K562 (cell line): ENCODE results near the gene ANO9. TPM values are rescaled to one million over a fixed set of nuclear protein-coding genes. Genes with fewer than 3 reads are reported as not detected.
A peak's percentile ranks its signal among the peaks of the same experiment; 100 is the strongest.

Experiments
- ADNP ChIP-seq: fragments of 200-800 bp; sonication (Bioruptor generic); IDR thresholded peaks from 2 replicates; pipeline ENCODE4 v1.6.1; 2016; ENCODE audit warnings: missing genetic modification characterization, missing compliant biosample characterization
- CHCHD3 ChIP-seq: fragments of 250-450 bp; sonication (Bioruptor Pico); IDR thresholded peaks from 2 replicates; pipeline ENCODE4 v2.1.2; 2022; ENCODE audit warnings: mild to moderate bottlenecking
- NONO ChIP-seq, 2 experiments: fragments of 200-400 bp in 1 of 2; fragments of 450-650 bp in 1 of 2; formaldehyde crosslinking in 1 of 2; IDR thresholded peaks; 2 replicates each; pipeline ENCODE4 v1.6.1; 2017; ENCODE audit warnings: low read depth in 2 of 2, mild to moderate bottlenecking in 2 of 2, moderate library complexity in 2 of 2, low read length in 1 of 2
- NR2C1 ChIP-seq, 2 experiments: fragments of 450-650 bp; IDR thresholded peaks; 2 replicates each; pipeline ENCODE4 v1.6.1; 2017; ENCODE audit warnings: mild to moderate bottlenecking in 2 of 2, antibody characterized with exemption in 1 of 2, inconsistent platforms in 1 of 2, missing compliant biosample characterization in 1 of 2, missing genetic modification characterization in 1 of 2
- PHF8 ChIP-seq: fragments of 200-600 bp; sonication (generic); IDR thresholded peaks from 2 replicates; pipeline ENCODE4 v1.6.1; 2012; ENCODE audit warnings: mixed run types, mild to moderate bottlenecking, inconsistent platforms, low read length, moderate library complexity, borderline replicate concordance
- SIN3A ChIP-seq, 2 experiments: fragments of 150-350 bp in 1 of 2; IDR thresholded peaks; 2 replicates each; pipeline ENCODE4 v1.6.1; 2011 to 2016; ENCODE audit warnings: borderline replicate concordance in 2 of 2, low read depth in 2 of 2, low read length in 2 of 2, mild to moderate bottlenecking in 2 of 2, moderate library complexity in 2 of 2; ENCODE audit not compliant: control insufficient read depth in 1 of 2
- SOX6 ChIP-seq: fragments of 450-650 bp; IDR thresholded peaks from 2 replicates; pipeline ENCODE4 v1.6.1; 2014; ENCODE audit warnings: mild to moderate bottlenecking
- ZNF589 ChIP-seq: fragments of 200-800 bp; sonication (Bioruptor generic); IDR thresholded peaks from 2 replicates; pipeline ENCODE4 v1.6.1; 2016; ENCODE audit warnings: low read depth, missing genetic modification characterization, missing compliant biosample characterization
- polyA plus RNA-seq, 8 experiments: library from polyadenylated mRNA; depleted of rRNA in 4 of 8; stranded (reverse) in 5 of 8; unstranded in 3 of 8; fragments of >200 nt; fragmentation: Nextera tagmentation in 2 of 8; fragmentation: Illumina TruSeq in 1 of 8; extraction: Ambion mirVana in 2 of 8; extraction: Trizol in 1 of 8; gene quantifications; 2 replicates each; pipeline versions ENCODE4 v1.2.1 to v1.2.3, GENCODE V29; 2011 to 2014; ENCODE audit warnings: inconsistent platforms in 1 of 8, missing spikeins in 1 of 8
- total RNA-seq, 7 experiments: library from RNA; depleted of rRNA in 6 of 7; stranded (reverse); fragments of >200 nt in 6 of 7; fragmentation: Illumina TruSeq in 2 of 7; extraction: Trizol in 2 of 7; gene quantifications; 2 replicates each; pipeline versions ENCODE4 v1.2.1 to v1.2.3, GENCODE V29; 2011 to 2021; ENCODE audit warnings: low replicate concordance in 1 of 7
- TF ChIP-seq, protein P1 (sequence below): fragments of 450-650 bp; IDR thresholded peaks from 2 replicates; pipeline ENCODE4 v1.6.1; 2017; ENCODE audit warnings: antibody characterized with exemption, mild to moderate bottlenecking
- TF ChIP-seq, protein P2 (sequence below): fragments of 250-450 bp; sonication (Bioruptor Pico); IDR thresholded peaks from 2 replicates; pipeline ENCODE4 v1.5.0; 2020; ENCODE audit warnings: mild to moderate bottlenecking

Gene ANO9
- total and polyA plus RNA-seq, 9 of the 15 experiments (the other 6 are each of a cell fraction or from before 2014, with no cell fraction given), result 0.20 to 14.5 (median 4.5) TPM

DNA sequence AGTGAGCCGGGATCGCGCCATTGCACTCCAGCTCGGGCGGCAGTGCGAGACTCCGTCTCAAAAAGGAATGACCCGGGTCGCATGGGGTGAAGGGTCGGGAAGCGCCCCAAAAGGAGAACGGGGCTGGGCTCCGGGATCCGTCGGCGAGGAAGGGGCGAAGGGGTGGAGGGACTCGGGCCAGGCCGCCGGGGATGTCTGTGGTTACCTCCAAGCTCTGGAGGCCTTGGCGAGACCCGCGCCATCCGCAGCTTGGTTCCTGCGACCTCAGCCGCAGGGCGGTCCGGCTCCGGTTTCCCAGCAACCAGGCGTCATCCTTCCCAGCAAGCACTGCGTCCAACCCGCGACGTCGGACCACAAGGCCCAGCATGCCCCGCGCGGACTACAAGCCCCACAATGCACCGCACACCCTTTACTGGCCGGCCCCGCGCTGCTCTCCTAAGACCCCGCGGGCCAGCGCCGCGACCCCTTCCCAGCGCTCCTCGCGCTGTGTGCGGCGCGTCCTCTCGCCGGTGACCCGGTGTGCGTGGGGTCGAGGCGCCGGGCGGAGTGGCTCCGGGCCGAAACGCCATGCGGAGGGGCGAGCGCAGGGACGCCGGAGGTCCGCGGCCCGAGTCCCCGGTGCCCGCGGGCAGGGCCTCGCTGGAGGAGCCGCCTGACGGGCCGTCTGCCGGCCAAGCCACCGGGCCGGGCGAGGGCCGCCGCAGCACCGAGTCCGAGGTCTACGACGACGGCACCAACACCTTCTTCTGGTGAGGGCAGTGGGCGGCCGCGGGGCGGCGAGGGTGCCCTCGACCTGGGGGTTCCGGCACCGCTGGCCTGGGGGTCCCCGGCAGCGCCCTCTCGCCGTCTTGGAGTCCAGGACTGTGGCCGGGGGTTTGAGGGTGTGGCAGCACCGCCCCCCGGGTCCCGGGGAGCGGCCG is 8.3 kb upstream of the ANO9 start, which contains the start of gene PTDSS2 (continued):
- TF ChIP-seq NR2C1 (IDR thresholded peaks at IDR 0.05) (peak; percentile 70), NR2C1 (tag; IDR thresholded peaks at IDR 0.05) (peak; percentile 76), ZNF589 (CRISPR knock-in tag) (0 out of 2 replicates have a peak, but pooled peaks have one; percentile 40), SOX6 (0 out of 2 replicates have a peak, but pooled peaks have one; percentile 16), NONO (IDR thresholded peaks at IDR 0.05; ENCODE audit: low read depth in 2 of 2, low read length in 1 of 2) (peak in 1 of 2 experiments; percentile 72; a peak in 1 of 4 replicates), ADNP (tag) (no peak), CHCHD3 (CRISPR knock-in tag) (no peak), SIN3A (IDR thresholded peaks at IDR 0.05; ENCODE audit: borderline replicate concordance in 2 of 2, control insufficient read depth in 1 of 2, low read depth in 2 of 2, low read length in 2 of 2) (peak in 1 of 2 experiments; percentile 27; a peak in 2 of 4 replicates), PHF8 (peak; percentile 72; the same call in 1 of the 2 replicates)
- TF ChIP-seq, protein P1, sequence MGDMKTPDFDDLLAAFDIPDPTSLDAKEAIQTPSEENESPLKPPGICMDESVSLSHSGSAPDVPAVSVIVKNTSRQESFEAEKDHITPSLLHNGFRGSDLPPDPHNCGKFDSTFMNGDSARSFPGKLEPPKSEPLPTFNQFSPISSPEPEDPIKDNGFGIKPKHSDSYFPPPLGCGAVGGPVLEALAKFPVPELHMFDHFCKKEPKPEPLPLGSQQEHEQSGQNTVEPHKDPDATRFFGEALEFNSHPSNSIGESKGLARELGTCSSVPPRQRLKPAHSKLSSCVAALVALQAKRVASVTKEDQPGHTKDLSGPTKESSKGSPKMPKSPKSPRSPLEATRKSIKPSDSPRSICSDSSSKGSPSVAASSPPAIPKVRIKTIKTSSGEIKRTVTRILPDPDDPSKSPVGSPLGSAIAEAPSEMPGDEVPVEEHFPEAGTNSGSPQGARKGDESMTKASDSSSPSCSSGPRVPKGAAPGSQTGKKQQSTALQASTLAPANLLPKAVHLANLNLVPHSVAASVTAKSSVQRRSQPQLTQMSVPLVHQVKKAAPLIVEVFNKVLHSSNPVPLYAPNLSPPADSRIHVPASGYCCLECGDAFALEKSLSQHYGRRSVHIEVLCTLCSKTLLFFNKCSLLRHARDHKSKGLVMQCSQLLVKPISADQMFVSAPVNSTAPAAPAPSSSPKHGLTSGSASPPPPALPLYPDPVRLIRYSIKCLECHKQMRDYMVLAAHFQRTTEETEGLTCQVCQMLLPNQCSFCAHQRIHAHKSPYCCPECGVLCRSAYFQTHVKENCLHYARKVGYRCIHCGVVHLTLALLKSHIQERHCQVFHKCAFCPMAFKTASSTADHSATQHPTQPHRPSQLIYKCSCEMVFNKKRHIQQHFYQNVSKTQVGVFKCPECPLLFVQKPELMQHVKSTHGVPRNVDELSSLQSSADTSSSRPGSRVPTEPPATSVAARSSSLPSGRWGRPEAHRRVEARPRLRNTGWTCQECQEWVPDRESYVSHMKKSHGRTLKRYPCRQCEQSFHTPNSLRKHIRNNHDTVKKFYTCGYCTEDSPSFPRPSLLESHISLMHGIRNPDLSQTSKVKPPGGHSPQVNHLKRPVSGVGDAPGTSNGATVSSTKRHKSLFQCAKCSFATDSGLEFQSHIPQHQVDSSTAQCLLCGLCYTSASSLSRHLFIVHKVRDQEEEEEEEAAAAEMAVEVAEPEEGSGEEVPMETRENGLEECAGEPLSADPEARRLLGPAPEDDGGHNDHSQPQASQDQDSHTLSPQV, result peak; percentile 94
- TF ChIP-seq, protein P2, sequence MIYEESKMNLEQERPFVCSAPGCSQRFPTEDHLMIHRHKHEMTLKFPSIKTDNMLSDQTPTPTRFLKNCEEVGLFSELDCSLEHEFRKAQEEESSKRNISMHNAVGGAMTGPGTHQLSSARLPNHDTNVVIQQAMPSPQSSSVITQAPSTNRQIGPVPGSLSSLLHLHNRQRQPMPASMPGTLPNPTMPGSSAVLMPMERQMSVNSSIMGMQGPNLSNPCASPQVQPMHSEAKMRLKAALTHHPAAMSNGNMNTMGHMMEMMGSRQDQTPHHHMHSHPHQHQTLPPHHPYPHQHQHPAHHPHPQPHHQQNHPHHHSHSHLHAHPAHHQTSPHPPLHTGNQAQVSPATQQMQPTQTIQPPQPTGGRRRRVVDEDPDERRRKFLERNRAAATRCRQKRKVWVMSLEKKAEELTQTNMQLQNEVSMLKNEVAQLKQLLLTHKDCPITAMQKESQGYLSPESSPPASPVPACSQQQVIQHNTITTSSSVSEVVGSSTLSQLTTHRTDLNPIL (CRISPR knock-in tag), result no peak
